NOMO-1 (cell line): ENCODE results near the gene MYCBP2.
A peak's percentile ranks its signal among the peaks of the same experiment; 100 is the strongest.
"Not testable (repeated sequence)": the region's sequence is repeated elsewhere in the genome, so short reads cannot be mapped to it uniquely, and the experiment has no call there.

Source experiments
- DNase-seq, 2 experiments: peaks; one replicate each; lab custom pipeline; 2025; ENCODE audit not compliant: unreplicated experiment in 2 of 2; lab: John Stamatoyannopoulos, UW

MYCBP2 gene

GRCh38 chr13:77219401-77219800, 107.5 kb downstream of the MYCBP2 start:
- DNase-seq = peak in 1 of 2 experiments; percentile 66

DNA sequence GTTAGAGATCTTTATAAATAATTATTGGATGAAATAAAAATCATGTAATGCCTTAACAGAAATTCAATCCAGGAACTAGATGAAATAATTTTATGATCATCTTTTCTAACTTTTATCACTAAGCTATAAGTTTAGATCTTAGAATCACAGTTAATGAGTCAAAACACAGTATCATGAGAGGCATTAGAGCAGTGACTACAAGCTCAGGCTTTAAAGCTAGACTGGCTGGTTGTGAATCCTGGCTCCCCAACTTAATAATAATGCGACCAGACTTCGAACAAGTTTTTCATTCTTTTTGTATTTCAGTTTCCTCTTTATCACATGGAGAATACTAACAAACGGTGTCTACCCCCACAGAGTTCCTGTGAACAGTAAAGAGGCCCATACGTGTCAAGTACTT, 108.6 kb downstream of the MYCBP2 start:
- DNase-seq = no peak

DNA sequence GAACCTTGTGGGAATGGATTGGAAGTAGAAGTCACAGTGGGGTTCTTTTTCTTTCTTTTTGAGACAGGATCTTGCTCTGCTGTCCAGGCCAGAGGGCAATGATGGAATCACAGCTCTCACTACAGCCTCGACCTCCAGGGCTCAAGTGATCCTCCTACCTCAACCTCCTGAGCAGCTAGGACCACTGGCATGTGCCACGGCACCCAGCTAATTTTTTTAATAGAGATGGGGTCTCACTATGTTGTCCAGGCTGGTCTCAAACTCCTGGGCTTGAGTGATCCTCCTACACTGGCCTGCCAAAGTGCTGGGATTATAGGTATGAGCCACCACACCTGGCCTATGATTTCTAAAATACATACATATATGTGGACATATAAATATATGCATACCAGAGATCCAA, 111.4 kb downstream of the MYCBP2 start:
- DNase-seq = no peak

DNA sequence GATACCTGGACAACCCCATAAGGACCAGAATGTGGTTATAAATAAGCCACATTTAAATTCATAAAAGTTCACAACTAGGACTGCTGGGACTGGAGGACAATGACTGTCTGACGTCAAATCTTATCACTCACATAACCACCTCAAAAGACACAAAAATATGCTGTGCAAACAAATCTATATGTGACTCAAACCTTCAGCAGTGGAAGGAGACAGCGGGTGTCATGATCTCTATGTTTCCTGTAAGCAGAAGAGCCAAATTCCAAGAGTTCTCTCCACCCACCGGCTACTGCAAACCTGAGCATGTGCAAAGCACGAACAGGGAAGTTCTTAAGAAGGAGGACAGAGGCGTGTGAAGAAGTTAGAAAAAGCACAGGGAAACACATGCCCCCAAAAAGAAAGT, 113.2 kb downstream of the MYCBP2 start:
- no peak for DNase-seq

DNA sequence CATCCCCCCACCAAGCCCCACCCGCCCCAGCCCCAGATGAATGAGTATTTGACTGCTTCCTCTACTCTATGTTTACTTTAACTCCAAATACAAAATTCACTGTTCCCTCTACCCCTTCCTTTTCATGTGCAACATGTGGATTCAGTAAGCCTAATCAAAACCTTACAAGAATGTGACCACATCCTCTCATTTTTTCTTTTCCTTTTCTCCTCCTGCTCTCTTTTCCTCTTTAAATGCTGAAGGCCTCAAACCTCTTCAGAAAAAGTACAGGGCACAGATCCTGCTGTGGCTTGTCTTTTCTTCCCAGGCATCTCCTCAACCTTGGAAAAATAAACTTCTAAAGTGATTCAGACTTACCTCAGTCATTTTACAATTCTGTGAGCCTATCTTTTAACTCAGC, 119.0 kb downstream of the MYCBP2 start:
- DNase-seq = no peak

DNA sequence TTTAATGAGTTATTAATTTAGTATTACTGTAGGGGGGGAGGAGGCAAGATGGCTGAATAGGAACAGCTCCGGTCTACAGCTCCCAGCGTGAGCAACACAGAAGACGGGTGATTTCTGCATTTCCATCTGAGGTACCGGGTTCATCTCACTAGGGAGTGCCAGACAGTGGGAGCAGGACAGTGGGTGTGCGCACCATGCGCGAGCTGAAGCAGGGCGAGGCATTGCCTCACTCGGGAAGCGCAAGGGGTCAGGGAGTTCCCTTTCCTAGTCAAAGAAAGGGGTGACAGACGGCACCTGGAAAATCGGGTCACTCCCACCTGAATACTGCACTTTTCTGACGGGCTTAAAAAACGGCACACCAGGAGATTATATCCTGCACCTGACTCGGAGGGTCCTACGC, 127.9 kb downstream of the MYCBP2 start:
- not testable (repeated sequence) for DNase-seq

GRCh38 chr13:77196052-77196618, 130.8 kb downstream of the MYCBP2 start:
- DNase-seq = no peak

DNA sequence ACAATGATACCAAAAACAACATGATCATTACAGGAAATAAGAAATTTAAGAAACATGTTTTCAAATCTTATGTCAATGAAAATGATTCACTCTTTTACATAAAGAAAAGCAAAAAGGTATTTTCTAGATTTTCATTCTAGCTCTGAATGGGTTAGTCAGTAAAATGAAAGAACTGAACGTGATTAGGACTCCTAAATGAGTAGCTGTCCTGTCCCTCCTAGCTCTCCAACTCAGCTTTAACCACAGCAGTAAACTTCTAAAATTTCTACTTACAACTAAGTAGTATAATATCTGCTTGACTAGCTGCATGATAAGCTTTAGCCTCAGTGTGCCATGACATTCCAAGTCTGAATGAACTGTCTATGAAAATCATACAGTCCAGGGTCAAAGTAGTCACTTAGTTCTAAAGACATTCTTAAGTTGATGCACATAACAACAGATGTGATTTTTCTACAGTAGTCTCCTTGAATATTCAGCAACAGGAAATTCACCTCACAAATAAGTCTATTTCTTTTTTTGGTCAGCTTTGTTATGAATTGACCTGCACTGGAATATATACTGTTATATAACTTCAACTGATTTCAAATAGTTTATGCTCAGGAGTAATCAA, 136.4 kb downstream of the MYCBP2 start:
- no peak for DNase-seq

GRCh38 chr13:77185721-77186120, 141.2 kb downstream of the MYCBP2 start:
- DNase-seq = no peak

- DNase-seq = peak; percentile 29 to 67
These were observed 142.4 kb downstream of the MYCBP2 start for GRCh38 chr13:77184455-77184854.

DNA sequence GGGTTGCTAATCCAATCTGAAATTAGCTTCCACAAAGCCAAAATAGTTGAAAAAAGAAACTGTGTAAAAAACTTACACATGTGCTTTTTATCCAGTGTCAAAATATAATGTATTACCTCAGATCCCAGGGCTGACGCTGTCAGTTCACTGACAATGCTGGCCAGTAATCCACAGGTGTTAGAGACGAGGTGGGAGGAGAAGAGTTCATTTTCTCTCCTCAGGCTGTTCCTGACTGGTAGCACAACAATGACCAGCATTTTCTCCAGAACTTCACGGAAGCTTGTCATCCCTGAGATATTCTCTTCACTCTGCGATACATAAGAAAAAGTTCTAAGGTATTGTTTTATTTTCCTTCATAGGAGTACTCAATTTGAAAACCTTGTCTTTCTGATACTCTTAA, 146.9 kb downstream of the MYCBP2 start:
- no peak for DNase-seq

- no peak for DNase-seq
These were observed 149.2 kb downstream of the MYCBP2 start for GRCh38 chr13:77177646-77178045.

- no peak for DNase-seq
These were observed 150.5 kb downstream of the MYCBP2 start for GRCh38 chr13:77176350-77176749.

- DNase-seq = no peak
These were observed 154.2 kb downstream of the MYCBP2 start for GRCh38 chr13:77172650-77173049.

DNA sequence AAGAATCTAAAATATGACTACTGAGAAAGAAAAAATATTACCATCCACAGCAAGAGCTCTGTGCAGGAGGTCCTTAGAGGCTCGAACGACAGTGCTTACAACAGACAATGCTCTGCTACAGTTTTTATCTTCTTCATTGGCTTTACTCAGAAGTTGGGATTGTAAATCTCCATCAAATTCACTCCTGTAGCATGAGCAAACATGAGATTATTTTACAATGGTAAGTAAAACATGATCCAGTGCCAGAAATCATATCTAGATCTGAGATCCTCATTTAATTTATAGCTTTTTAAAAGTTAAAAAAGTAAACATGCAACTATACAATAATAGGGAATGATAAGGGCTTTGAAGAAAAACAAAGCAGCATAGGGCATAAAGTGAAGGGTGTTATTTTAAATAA, 155.4 kb downstream of the MYCBP2 start:
- no peak for DNase-seq

DNA sequence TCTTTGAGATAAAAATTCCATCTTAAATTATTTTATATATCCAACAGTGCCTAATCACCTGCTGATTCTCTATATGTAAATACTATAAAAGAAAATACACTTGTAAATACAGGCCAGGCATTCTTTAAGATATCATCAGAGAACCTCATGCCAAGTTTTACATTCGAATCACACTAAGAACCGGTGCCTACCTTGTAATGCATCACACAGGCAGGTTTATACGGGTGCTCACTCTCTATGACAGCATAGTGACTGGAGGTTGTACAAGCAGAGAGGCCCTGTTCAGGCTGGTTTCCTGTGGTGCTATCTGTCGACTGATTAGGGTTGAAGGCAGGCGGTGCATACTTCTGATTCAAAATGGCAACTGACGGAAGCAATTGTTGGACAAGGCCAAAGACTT, 158.7 kb downstream of the MYCBP2 start:
- DNase-seq = no peak

DNA sequence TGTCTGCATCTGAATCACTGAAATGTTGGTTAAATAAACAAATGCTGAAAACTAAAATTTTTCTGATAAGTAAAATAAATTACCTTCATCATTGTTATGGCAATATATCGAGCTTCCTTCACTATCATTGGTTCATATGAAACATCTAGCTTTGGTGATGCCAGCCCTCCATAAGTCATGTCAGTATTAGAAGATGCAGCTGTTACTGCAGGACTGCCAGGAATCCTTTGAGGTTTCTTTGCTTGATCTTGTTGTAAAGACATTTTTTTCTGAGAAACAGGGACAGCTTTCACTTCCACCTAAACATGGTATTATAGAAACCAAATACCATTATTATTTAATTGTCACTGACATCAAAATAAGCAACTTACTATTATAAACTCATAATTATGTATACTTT, 176.2 kb downstream of the MYCBP2 start:
- DNase-seq = no peak

DNA sequence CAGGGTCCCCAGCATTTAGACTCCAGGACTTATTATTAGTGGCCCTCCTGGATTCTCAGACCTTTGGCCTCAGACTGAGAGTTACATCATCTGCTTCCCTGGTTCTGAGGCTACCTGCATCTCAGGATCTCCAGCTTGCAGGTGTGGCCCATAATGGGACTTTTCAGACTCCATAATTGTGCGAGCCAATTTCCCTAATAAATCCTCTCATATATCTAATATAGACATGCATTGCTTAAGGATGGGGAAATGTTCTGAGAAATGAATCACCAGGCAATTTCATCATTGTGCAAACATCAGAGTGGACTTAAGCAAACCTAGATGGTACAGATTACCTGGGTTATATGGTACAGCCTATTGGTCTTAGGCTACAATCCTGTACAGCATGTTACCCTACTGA, 183.5 kb downstream of the MYCBP2 start:
- DNase-seq = no peak

GRCh38 chr13:77139306-77139705, 187.6 kb downstream of the MYCBP2 start:
- no peak for DNase-seq

DNA sequence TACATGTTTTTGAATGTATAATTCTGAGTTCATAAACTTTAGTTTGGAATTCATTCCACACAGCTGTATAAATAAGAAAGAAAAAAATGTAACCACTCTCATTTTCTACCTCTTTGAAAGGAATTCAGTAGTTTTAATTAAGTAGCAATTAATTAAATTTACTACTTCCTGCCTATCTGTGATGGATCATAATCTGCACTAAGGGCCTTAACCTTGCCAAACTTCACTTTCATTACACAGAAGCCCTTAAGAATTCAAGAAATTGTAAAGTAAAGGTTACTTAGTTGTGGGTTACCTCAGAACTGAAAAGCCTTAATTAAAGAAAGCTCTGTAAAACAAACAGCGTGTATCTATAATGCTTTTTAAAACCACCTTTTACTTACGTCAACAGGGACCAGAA, 188.1 kb downstream of the MYCBP2 start:
- no peak for DNase-seq

- DNase-seq = no peak
These were observed 189.9 kb downstream of the MYCBP2 start for GRCh38 chr13:77136902-77137420.

GRCh38 chr13:77124423-77124822, 202.5 kb downstream of the MYCBP2 start:
- DNase-seq = no peak

DNA sequence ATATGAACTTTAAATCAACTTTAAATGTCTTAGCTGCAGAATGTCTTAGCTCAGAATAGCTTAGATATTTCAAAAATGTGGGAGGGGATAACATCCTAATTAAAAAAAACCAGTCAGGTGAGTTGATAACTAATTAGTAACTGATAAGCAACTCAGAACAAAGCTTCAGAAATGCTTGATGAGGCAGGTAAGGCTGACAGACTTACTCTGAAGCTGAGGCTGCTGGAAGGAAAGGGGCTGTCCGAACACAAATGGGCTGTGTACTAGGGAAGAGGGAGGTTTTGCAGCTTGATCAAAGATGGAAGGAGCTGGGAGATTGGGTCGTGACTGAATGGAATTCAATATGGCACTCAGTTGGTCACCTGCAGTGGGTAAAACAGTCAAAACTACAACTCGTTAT, 208.8 kb downstream of the MYCBP2 start:
- DNase-seq = no peak
